ENCODE results near the gene TMEM81. TPM values are rescaled to one million over a fixed set of nuclear protein-coding genes. Genes with fewer than 3 reads are reported as not detected.

TMEM81 gene
- total RNA-seq, 2 experiments from 2014 or later = 1.5 to 2.4 TPM

DNA sequence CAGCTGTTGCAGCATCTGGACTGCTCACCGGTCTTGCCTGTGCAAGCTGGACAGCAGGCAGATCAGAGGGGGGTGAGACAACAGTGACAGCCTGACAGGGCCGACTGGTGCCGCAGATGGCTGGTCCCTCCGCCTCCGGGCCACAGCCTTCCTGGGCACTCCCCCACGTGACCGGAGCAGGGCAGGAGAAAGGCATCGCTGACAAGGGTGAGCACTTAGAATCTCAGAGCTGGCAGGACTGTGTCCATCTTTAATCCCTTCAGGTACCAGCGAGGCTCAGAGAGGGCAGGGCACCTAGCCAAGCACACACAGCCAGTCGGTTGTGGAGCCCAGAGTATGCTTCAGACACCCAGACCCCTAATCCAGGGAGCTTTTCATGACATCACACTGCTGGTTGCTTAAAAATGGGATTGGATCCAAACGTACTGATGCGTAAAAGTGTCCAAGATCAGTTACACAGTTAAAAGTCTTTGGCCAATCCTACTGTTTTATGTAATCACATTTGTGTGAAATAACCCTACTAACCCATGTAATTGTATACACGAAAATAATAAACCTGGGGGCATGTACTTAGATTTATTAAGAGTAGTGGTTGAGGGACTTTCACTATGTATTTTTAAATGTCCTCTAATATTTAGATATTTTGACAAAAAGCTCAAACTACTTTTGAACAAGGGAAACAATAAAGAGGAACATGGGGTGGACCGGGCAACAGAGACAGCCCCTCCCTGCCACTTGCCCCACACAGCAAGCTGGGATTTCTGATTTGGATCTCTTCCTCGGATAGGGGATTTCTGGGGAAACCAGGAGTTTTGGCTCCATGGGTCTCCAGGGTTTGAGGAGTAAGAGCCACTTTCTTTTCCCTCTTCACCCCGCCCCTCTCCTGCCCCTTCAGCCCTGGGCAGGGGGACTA, 42.0 kb downstream of the TMEM81 start:
- Mint-ChIP-seq H3K9me3 (no peaks in the 10 kb centered on the region), H3K36me3 (no peaks in the 10 kb centered on the region), H3K27me3 (peaks cover 60% of the 10 kb centered on the region), H3K27ac (no peak overlapping the region), H3K4me3 (no peak overlapping the region), H3K4me1 (no peaks in the 10 kb centered on the region)
- no peak for DNase-seq

DNA sequence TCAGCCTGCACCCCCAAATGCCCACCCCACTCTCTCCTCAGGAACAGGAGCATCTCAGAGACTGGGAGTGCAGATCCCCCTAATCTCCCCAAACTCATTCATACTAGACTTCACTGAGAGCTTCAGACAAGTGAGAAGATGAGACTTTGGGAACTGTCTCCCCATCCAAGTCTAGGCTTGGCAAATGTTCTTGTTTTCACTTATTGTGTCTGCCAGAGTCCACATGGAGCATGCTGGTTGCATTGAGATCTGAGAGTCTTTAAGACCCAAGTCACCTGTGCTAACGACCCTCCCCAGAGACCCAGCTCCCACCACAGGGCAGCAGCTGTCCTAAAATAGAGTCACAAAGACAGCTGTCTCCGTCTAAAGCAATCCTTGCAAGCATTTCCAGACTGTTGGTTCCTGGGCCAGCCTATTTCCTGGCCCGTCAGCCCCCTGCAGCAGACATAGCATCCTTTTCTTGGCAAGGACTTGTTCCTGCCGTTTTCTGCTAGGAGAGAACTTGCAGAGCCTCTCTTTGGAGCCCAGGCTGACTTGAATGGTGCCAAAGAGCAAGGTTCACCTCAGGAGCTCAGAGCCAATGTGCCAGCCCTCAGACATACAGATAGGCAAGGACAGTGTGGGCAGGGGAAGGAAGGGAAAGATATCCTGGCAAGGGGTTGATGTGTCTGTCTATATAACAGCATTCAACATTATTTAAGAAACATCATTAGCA, 43.1 kb downstream of the TMEM81 start:
- H3K36me3 Mint-ChIP-seq = no peaks in the 10 kb centered on the region
- H3K4me1 Mint-ChIP-seq = no peaks in the 10 kb centered on the region
- no peak for DNase-seq
- no peak overlapping the region for H3K27ac Mint-ChIP-seq
- no peak overlapping the region for H3K4me3 Mint-ChIP-seq
- peaks cover 53% of the 10 kb centered on the region for H3K27me3 Mint-ChIP-seq
- no peaks in the 10 kb centered on the region for H3K9me3 Mint-ChIP-seq

DNA sequence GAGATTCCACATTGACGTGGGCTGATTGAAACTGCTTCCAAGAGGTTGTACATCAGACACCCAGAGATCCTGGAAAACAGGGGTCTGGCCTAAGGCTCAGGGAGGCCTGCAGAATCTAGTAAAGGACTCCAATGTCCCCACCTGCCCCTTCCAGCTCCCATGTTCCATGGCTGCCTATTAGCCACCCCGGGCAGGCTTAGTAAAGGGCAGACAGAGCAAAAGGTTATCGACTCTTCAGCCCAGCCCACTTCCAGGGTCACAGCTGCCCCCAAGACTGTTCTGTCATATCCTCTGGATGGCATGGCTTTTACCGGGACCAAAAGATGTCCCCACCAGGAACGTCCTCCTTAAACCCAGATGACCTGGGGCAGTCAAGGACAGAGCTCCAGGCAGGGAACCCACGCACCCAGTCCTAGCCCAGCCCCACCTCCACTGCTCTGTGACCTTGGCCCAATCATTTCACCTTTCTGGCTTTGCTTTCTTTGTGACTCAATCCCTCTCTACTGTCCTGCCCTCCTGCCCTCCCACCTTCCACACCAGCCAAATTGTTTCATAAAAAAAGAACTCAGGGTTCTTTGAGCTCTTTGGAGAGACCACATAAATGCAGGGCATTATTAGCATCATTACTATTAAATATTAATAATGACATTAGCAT, 46.0 kb downstream of the TMEM81 start:
- Mint-ChIP-seq H3K27me3 (peaks cover 31% of the 10 kb centered on the region), H3K4me1 (no peaks in the 10 kb centered on the region), H3K9me3 (no peaks in the 10 kb centered on the region), H3K4me3 (no peak overlapping the region), H3K36me3 (no peaks in the 10 kb centered on the region), H3K27ac (no peak overlapping the region)
- DNase-seq = no peak

DNA sequence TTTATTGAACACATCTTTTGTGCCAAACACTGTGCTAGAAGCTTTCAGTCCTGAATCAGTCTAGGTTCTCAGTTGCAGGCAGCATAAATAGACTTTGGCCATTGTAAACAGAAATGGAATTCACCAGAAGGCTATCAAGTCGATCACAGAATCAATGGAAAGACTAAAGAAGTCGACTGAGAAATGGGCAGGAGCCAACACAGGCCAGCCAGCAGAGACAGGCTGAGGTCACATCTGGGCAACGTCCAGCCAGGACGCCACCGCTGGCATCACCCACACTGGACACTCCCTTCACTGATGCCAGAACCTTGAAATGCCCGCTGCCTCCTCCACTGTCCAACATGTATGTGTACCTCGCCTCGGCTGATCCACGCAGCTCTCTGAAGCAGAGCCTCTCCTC, 46.7 kb downstream of the TMEM81 start:
- no peaks in the 10 kb centered on the region for H3K4me1 Mint-ChIP-seq
- no peaks in the 10 kb centered on the region for H3K9me3 Mint-ChIP-seq
- H3K27ac Mint-ChIP-seq = no peak overlapping the region
- H3K27me3 Mint-ChIP-seq = peaks cover 27% of the 10 kb centered on the region
- H3K36me3 Mint-ChIP-seq = no peaks in the 10 kb centered on the region
- DNase-seq = no peak
- no peak overlapping the region for H3K4me3 Mint-ChIP-seq

Other genes with a start within 250 kb of the TMEM81 start
- gene NFASC, start 213.6 kb downstream of the TMEM81 start, total RNA-seq = under 1 TPM; 0.06 to 0.37 TPM
- gene CNTN2, start 41.2 kb downstream of the TMEM81 start, total RNA-seq = not detected
- gene RBBP5, start 37.5 kb upstream of the TMEM81 start, total RNA-seq = 10 to 100 TPM; 22.7 to 26.9 TPM
- 10 to 100 TPM; 14.0 to 14.4 TPM for gene DSTYK, start 127.2 kb upstream of the TMEM81 start, total RNA-seq
- 10 to 100 TPM; 13.3 to 14.0 TPM for gene TMCC2, start 143.5 kb upstream of the TMEM81 start, total RNA-seq
- gene NUAK2, start 237.3 kb upstream of the TMEM81 start, total RNA-seq = 1 to 10 TPM; 1.7 to 2.0 TPM